ENCODE data around the gene USF2. TPM values are rescaled to one million over a fixed set of nuclear protein-coding genes. Genes with fewer than 3 reads are reported as not detected.
"Not testable (repeated sequence)": the region's sequence is repeated elsewhere in the genome, so short reads cannot be mapped to it uniquely, and the experiment has no call there.

Gene USF2
- total RNA-seq, 1 experiment from 2014 or later, result 123 TPM

- H3K9me3 Mint-ChIP-seq; H3K9ac ChIP-seq (ENCODE audit: extremely low read depth, insufficient read length, low read length); H4K8ac ChIP-seq (replicated peaks; ENCODE audit: insufficient read length, low read depth, low read length); H3K27me3 ChIP-seq (ENCODE audit: insufficient read depth, low read length); H4K91ac ChIP-seq (ENCODE audit: insufficient read length, low read depth, low read length); H3T11ph ChIP-seq (ENCODE audit: low read length); H2BK5ac ChIP-seq (ENCODE audit: insufficient read length, low read length); H4K5ac ChIP-seq (ENCODE audit: insufficient read length, low read depth, low read length); H3K27ac Mint-ChIP-seq; H3K79me2 ChIP-seq (ENCODE audit: insufficient read depth, low read length); H3K18ac ChIP-seq (ENCODE audit: insufficient read length, low read depth, low read length); H2BK120ac ChIP-seq (ENCODE audit: low read depth, low read length, poor library complexity, severe bottlenecking); H2BK12ac ChIP-seq (ENCODE audit: insufficient read length, low read depth, low read length); H3K56ac ChIP-seq (ENCODE audit: insufficient read length, low read depth, low read length); H3K4me2 ChIP-seq (ENCODE audit: insufficient read depth, insufficient read length, low read length); H2BK15ac ChIP-seq (ENCODE audit: low read depth, low read length); H4K20me1 ChIP-seq (ENCODE audit: control insufficient read depth, insufficient read depth, insufficient read length); DNase-seq; H3K4me3 Mint-ChIP-seq; H3K23ac ChIP-seq (ENCODE audit: insufficient read length, low read depth, low read length); H3K23me2 ChIP-seq (ENCODE audit: insufficient read length, low read depth, low read length, poor library complexity, severe bottlenecking); H3K14ac ChIP-seq (ENCODE audit: insufficient read depth, low read length); H2AFZ ChIP-seq (ENCODE audit: low read length); H3K9me3 ChIP-seq (ENCODE audit: control insufficient read depth, low read depth, low read length); H3K4ac ChIP-seq (ENCODE audit: low read depth, low read length); H3K36me3 Mint-ChIP-seq (ENCODE audit: insufficient read depth in 1 of 3, low read depth in 3 of 3); H3K27ac ChIP-seq (ENCODE audit: insufficient read length, low read depth, low read length); H2AK5ac ChIP-seq (ENCODE audit: insufficient read length, low read length); H3K4me1 ChIP-seq (ENCODE audit: insufficient read depth, low read length); H3K79me1 ChIP-seq (ENCODE audit: insufficient read depth, low read depth, low read length, poor library complexity, severe bottlenecking); H2BK20ac ChIP-seq (ENCODE audit: low read depth, low read length, poor library complexity, severe bottlenecking): not testable (repeated sequence)
- peaks cover 17 to 29% of the 10 kb centered on the region in 2 experiments for H3K4me1 Mint-ChIP-seq
- no CpG with 5 or more reads among the region's 5 CpGs for WGBS (ENCODE audit: extremely low coverage, insufficient read length, low lambda C conversion rate)
- H3K27me3 Mint-ChIP-seq (ENCODE audit: low read depth), result peaks cover 22% of the 10 kb centered on the region
Observed at GRCh38 chr19:35286101-35286500, 17.3 kb downstream of the USF2 start.
